Gastroesophageal sphincter (tissue), 3 donors: ENCODE data around the gene RAB25.

Source experiments
- POLR2A ChIP-seq, 2 donors: fragments of 450-650 bp; IDR thresholded peaks; one replicate each; pipeline ENCODE4 v1.6.1; 2017; ENCODE audit warnings: antibody characterized with exemption in 2 of 2, mild to moderate bottlenecking in 2 of 2, moderate library complexity in 1 of 2
- POLR2AphosphoS5 ChIP-seq: sonication (generic); formaldehyde crosslinking; IDR thresholded peaks from one replicate; pipeline ENCODE4 v1.6.1; 2017; ENCODE audit warnings: antibody characterized with exemption
- TF ChIP-seq, protein P1 (sequence below), 4 experiments: fragments of 200-600 bp in 2 of 4; fragments of 450-650 bp in 2 of 4; sonication (generic) in 1 of 4; IDR thresholded peaks; one replicate each; pipeline ENCODE4 v1.5.1; 2017 to 2019; ENCODE audit warnings: antibody characterized with exemption in 4 of 4, mild to moderate bottlenecking in 2 of 4, moderate library complexity in 2 of 4

DNA sequence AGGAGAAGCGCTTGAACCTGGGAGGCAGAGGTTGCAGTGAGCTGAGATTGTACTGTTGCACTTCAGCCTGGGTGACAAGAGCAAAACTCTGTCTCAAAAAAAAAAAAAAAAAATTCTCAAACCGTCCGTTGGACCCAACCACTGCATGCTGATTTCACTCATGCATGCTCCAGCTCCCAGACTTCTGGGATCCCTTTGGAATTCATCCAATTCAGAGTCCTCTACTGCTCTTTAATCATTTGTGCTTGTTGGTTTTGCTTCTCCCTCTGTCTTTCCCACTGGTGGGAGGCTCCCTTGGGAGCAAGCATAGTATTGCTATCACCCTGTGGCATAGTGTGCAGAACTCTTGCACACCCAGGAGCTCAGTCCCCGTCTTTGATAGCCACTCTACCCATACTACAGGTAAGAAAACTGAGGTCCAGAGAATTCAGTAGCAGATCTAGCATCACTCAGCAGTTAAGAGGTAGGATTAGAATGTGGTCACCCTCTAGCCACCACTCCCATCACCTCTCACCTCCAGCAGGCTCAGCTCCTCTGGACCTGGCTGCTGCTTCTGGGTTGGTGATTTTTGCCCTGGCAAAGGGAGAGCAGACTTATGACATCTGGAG, 50.5 kb downstream of the RAB25 start:
- TF ChIP-seq, protein P1, sequence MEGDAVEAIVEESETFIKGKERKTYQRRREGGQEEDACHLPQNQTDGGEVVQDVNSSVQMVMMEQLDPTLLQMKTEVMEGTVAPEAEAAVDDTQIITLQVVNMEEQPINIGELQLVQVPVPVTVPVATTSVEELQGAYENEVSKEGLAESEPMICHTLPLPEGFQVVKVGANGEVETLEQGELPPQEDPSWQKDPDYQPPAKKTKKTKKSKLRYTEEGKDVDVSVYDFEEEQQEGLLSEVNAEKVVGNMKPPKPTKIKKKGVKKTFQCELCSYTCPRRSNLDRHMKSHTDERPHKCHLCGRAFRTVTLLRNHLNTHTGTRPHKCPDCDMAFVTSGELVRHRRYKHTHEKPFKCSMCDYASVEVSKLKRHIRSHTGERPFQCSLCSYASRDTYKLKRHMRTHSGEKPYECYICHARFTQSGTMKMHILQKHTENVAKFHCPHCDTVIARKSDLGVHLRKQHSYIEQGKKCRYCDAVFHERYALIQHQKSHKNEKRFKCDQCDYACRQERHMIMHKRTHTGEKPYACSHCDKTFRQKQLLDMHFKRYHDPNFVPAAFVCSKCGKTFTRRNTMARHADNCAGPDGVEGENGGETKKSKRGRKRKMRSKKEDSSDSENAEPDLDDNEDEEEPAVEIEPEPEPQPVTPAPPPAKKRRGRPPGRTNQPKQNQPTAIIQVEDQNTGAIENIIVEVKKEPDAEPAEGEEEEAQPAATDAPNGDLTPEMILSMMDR (IDR thresholded peaks at IDR 0.05), result no peak
- no peak for TF ChIP-seq POLR2AphosphoS5
- no peak for TF ChIP-seq POLR2A (IDR thresholded peaks at IDR 0.05)
